SK-N-DZ (cell line): Measurements from ENCODE around the gene AADAT.

Source experiments
- DNase-seq: peaks from one replicate; pipeline ENCODE4 v3.0.0-alpha.2; 2015; ENCODE audit warnings: low spot score
- small RNA-seq, 2 experiments: library from RNA; depleted of rRNA; stranded (forward); fragments of <200 nt; gene quantifications; one replicate each; pipeline ENCODE3, GENCODE V24; 2014

Gene AADAT

DNA sequence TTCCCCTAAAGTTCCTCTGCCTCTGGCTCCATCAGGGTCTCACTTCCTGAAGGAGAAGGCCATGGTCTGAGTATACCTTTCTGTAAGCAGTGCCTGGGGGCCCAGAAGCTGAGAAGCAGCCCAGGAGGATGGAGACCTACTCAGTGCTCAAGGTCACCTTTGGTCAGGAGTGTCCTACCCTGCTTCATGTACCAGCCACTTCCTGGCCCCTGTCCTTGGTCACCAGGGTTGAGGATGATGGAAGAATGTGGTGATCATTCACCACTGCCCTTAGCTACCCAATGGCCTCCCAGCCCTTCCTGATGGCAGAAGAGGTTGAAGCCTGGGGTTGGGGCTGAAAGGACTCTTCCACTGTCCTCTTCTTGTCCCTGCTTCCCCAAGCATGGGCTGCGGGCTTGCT lies 54.5 kb downstream of the AADAT start:
- no peak for DNase-seq

DNA sequence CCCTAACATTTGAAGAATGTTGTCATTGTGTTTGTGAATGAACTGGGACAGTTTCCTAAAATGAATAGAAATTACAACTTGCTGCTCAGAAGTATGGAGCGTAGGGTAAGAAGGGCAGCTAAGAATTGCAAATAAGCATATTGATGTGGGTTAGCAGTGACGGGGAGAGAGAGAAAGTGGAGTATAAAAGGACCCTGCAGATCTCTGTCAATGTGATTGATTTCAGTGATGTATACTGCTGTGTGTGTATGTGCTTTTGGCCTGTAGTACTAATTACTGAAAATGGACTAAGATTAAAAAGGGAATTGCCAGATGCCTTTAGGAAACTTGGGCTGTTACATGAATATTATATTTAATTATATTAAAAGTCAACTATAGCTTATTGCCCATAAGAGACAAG lies 55.8 kb downstream of the AADAT start:
- DNase-seq = peak; percentile 25

DNA sequence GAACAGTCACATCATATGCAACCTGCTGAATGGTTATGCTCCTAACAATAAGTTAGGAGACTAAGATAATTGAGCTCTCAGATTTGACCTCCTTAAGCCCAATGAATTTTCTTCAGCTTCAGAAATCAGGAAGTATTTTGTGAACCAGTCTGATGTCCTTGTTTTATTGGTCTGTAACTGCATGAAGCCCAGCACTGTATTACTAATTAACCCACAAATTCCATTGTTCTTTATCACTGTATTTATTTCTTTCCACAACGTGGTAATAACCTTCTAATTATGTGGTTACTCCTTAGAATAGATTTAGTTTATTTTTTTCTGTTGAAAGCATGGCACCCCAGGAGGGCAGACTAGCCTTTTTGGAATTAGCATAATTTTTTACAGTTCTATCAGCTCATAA lies 59.6 kb downstream of the AADAT start:
- DNase-seq = no peak

DNA sequence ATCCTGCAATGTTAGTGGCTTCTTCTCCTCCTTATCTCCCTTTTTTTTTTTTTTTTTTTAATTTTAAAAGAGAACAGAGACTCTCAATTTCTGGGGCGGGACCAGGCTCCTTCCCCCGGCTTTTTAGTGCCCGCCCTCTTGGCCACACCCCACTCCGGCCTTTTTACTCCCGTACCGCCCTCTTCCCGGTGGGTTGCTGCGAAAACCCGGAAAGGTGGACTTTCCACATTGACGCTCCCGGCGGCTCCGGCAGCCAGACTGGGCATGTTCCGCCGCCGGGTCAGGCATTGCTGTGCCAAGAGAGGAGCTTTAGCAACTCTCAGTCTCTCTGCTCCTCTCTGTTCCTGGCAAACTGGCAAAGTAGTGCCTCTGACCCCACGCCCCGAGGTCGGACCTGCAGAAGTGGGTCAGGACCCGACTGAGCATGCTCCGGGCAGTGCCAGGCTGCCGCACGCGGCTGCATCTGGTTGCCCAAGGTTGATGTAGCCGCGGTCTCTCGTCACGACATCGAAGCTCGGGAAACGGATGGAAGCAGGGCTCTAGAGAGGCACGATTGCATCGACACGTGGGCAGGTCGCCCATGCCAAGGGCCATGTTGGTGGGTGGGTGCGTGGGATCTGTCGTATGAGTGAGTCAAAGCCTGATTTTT lies 62.5 kb downstream of the AADAT start:
- peak; percentile 92 for DNase-seq

DNA sequence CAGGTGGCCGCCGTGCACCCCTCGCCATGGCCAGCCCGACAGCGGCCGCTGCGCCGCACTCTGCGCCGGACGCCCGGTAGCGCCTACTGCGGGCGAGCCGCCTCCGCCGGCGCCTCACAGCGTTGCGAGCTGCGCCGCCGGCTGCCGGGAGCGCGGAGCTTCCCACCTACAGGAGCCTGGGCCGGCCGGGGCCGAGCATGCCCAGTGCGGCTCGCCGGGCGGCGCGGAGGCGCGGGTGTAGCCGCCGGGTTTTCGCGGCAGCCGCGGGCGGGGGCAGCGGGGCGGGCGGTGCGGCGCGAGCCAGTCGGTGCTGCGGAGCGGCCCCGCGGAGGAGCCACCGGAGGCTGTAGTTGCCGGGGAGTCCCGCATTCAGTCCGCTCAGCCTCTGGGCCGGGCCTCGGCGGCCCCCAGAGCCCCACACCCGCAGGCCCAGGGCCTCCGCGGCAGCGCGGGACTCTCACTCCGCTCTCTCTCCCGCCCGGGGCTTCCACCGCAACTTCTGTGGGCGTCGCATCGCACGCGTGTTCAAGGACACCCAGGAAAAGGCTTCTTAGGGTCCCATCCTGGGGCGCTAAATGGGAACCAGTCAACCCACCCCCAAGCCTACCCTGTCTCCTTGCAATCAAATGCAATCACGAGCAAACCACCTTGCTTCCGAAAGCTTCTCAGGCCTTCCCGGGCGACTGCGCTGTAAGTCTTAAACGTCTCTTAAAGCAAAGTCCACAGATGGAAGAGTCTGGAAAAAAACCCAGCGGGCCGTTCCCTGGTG lies 63.3 kb downstream of the AADAT start, which contains the start of gene MFAP3L:
TSS of gene MFAP3L (minus strand) at position 143 of the 769 bp plus-strand sequence. CDS start 20,518 bp downstream, outside the sequence.
- peak; percentile 82 for DNase-seq

DNA sequence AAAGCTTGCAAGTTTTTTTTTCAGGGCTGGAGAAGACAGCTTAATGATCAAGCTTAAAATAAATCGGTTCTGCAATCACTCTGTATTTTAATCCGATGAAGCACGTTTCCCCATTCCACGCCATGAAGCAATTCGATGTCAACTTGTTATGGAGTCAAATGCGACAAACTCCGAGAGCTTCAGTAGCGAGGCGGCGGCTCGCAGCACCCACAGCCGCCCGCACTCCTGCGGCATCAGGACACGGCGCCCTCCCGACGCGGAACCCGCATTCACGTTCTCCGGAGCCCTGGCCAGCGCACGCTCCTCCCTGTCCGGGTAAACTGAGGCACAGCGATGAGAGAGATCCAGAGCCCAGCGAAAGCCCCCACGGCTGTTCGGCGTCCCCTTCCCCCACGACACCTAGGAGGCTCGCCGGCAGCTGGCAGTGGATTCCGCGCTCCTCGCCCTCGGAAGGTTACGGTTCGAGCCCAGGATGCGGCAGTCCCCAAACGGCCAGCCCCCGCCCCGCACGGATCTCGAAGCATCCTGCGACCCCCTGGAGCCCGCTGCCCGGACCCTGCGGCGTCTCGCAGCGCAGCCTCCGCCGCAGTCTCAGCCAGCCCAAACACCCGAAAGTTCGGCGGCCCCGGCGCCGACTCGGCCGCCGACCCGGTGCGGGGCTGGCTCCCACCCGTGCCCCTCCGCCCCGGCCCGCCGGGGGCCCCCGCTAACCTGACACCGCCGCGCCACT lies 64.1 kb downstream of the AADAT start:
- DNase-seq = peak; percentile 42

DNA sequence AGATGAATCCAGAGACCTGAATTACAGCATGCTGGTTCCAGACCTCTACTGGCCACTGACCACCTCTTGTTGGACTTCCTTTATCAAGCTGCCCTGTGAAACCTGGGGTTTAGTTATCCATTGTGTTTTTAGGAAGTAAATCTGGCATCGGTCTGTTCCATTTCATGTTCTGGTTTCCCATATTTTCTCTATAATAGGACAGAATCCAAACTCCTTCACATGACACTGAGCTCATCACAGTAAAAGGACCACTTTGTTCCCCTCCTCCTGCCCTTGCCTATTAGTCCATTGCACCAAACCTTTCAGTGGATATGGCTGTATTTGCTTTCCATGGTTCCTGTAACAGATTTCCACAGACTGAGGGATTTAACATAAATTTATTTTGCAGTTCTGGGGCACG lies 67.5 kb downstream of the AADAT start:
- DNase-seq = no peak

DNA sequence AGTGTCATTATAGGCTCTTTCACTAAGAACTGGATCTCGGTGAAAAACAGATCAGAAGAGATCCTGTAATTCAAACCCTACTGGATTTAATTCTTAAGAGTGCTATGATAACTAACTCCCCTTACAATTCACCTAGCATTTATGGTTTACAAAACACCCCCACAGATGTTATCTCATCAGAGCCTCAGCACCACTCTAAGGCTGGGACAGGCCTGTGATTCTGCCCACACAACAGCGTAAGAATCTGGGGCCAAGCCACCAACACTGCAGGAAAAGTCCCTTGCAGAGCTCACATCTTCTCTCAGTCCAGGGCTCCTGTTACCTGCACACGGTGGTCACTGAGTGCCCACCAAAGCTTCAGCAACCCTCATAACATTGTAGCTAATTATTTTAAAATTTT lies 72.5 kb downstream of the AADAT start:
- DNase-seq = no peak

DNA sequence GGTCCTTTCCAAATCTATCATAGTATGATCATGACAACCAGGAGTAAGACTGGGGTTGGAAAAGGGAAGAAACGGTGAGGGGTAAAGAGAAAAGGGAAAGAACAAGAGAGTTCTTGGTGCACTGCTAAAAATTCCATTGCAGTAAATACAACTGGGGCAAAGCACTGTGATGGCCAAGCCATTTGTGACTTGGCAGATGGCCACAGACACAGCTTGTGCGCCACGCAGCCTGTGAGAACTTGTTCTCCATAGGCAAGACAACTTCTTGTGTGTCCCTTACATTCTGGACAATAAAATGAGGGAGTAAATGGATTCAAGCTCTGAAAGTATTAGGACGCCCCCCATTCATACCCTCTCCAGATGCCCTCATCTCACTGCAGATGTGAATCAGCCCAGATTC lies 74.5 kb downstream of the AADAT start:
- no peak for DNase-seq

DNA sequence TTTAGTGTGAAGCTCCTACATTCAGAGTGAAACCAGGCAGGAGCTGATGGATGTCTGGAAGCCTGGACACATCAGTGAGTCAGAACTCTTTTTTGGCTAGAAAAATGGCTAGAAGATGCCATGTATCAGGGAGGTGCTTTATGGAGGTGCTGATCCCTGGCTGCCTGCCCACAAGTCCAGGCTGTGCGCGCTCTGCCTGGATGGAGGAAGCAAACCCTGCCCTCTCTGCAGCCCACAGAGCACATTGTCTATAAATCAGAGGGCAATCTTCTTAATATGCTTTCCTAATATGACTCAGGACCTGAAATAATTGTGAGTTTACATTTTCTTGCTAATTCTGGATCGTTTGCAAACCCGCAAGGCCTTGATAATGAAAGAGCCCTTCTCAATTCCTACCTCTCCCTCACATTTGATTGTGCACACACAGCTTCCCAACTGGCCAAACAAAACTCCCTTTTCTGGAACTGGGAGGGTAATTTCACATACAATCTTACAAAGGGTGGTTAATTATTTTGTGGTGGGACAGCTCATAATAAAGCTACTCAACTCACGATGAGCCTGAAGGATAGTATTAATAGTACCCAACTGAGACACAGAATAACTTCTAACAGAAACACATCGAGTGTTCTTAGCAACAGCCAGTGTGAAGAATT lies 75.3 kb downstream of the AADAT start:
- no peak for DNase-seq

GRCh38 chr4:170012629-170012958 lies 77.2 kb downstream of the AADAT start:
- no peak for DNase-seq

- DNase-seq = no peak
Measured at GRCh38 chr4:170011921-170012628, 77.7 kb downstream of the AADAT start.

Small RNA genes lying within 50 kb of the gene (small RNA-seq; reads per million reads assigned to genes)
- 0 reads per million in 2 experiments for gene APOBEC3AP1
